Endothelial cell of umbilical vein (primary cell): ENCODE data around the gene IPPK.

ENCODE experiments used
- CTCF ChIP-seq, 2 donors: IDR thresholded peaks; 1 replicate in 1 of 2; 2 replicates in 1 of 2; pipeline ENCODE4 v1.5.1; 2011; ENCODE audit warnings: low read length in 2 of 2, mild to moderate bottlenecking in 2 of 2, moderate library complexity in 2 of 2, control low read depth in 1 of 2, inconsistent platforms in 1 of 2, low read depth in 1 of 2; ENCODE audit not compliant: insufficient read depth in 1 of 2; ENCODE audit errors: extremely low read depth in 1 of 2
- EZH2 ChIP-seq: IDR thresholded peaks from 2 replicates; pipeline ENCODE4 v1.6.1; 2012; ENCODE audit warnings: borderline replicate concordance, low read depth, mild to moderate bottlenecking, moderate library complexity, low read length, inconsistent platforms; ENCODE audit not compliant: severe bottlenecking
- FOS ChIP-seq: IDR thresholded peaks from 2 replicates; pipeline ENCODE4 v1.6.1; 2011; ENCODE audit warnings: mild to moderate bottlenecking, low read length, moderate library complexity, borderline replicate concordance; ENCODE audit not compliant: insufficient read depth
- JUN ChIP-seq: IDR thresholded peaks from 2 replicates; pipeline ENCODE4 v1.6.1; 2011; ENCODE audit warnings: borderline replicate concordance, low read depth; ENCODE audit not compliant: insufficient read length, insufficient read depth
- POLR2A ChIP-seq: IDR thresholded peaks from 2 replicates; pipeline ENCODE4 v1.6.1; 2012; ENCODE audit warnings: low read depth, mild to moderate bottlenecking, control low read depth, low read length
- POLR2AphosphoS5 ChIP-seq: IDR thresholded peaks from 2 replicates; pipeline ENCODE4 v1.6.1; 2012; ENCODE audit warnings: low read depth, mild to moderate bottlenecking, control low read depth, low read length, moderate library complexity; ENCODE audit not compliant: insufficient read depth
- TF ChIP-seq, protein P1 (sequence below): IDR thresholded peaks from 2 replicates; pipeline ENCODE4 v1.6.1; 2011; ENCODE audit not compliant: insufficient read depth, insufficient read length

GRCh38 chr9:92607773-92608172, 62.2 kb downstream of the IPPK start:
- TF ChIP-seq CTCF (IDR thresholded peaks at IDR 0.05; ENCODE audit: extremely low read depth in 1 of 2, insufficient read depth in 1 of 2, low read depth in 1 of 2, low read length in 2 of 2), result no peak
- no peak for TF ChIP-seq POLR2A
- no peak for TF ChIP-seq POLR2AphosphoS5
- TF ChIP-seq EZH2, result no peak
- no peak for TF ChIP-seq FOS
- TF ChIP-seq JUN, result no peak
- TF ChIP-seq, protein P1, sequence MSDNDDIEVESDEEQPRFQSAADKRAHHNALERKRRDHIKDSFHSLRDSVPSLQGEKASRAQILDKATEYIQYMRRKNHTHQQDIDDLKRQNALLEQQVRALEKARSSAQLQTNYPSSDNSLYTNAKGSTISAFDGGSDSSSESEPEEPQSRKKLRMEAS, result no peak
